ENCODE measurements around the gene USP5. TPM values are rescaled to one million over a fixed set of nuclear protein-coding genes. Genes with fewer than 3 reads are reported as not detected.

The USP5 gene
- total RNA-seq, 1 donor from 2014 or later, result 146 TPM

- TF ChIP-seq EZH2 (IDR thresholded peaks at IDR 0.05; ENCODE audit: insufficient read depth, low read length) (no peak), CTCF (IDR thresholded peaks at IDR 0.05; ENCODE audit: insufficient read depth, low read depth, low read length) (no peak)
- Histone ChIP-seq H3K4me2 (ENCODE audit: low read length) (peak overlapping the region; percentile 85), H3K4me1 (ENCODE audit: insufficient read depth, low read length) (peaks cover 14% of the 10 kb centered on the region), H2AFZ (ENCODE audit: low read depth, low read length) (no peak overlapping the region), H3K79me2 (ENCODE audit: insufficient read depth, low read length) (peaks cover 29% of the 10 kb centered on the region), H4K20me1 (ENCODE audit: insufficient read depth, low read length) (peaks cover 14% of the 10 kb centered on the region), H3K27me3 (ENCODE audit: insufficient read depth, low read length) (no peaks in the 10 kb centered on the region), H3K36me3 (ENCODE audit: insufficient read depth, low read length) (peaks cover 17% of the 10 kb centered on the region), H3K4me3 (ENCODE audit: insufficient read depth, low read depth, low read length) (no peak overlapping the region), H3K27ac (ENCODE audit: low read depth, low read length) (no peak overlapping the region), H3K9ac (ENCODE audit: low read length) (peak overlapping the region; percentile 96), H3K9me3 (ENCODE audit: insufficient read depth, low read depth, low read length) (no peaks in the 10 kb centered on the region)
- peaks cover 5% of the 10 kb centered on the region for H3K36me3 Mint-ChIP-seq (ENCODE audit: low read depth, unreplicated experiment)
- DNase-seq (ENCODE audit: low read depth) (no peak), FAIRE-seq (no peak)
- peak overlapping the region; percentile 69 for H3K27ac Mint-ChIP-seq (ENCODE audit: unreplicated experiment)
- H3K4me1 Mint-ChIP-seq (ENCODE audit: low read depth, unreplicated experiment), result peaks cover 7% of the 10 kb centered on the region
- H3K4me3 Mint-ChIP-seq (ENCODE audit: unreplicated experiment), result peak overlapping the region; percentile 98
- H3K27me3 Mint-ChIP-seq (ENCODE audit: low read depth, unreplicated experiment), result no peaks in the 10 kb centered on the region
- H3K9me3 Mint-ChIP-seq (ENCODE audit: unreplicated experiment), result no peaks in the 10 kb centered on the region
Observed at GRCh38 chr12:6830286-6830890, 21.6 kb upstream of the USP5 start.

- no peak for DNase-seq (ENCODE audit: low read depth)
- peaks cover 5% of the 10 kb centered on the region for H3K36me3 Mint-ChIP-seq (ENCODE audit: low read depth, unreplicated experiment)
- no peak for TF ChIP-seq CTCF (IDR thresholded peaks at IDR 0.05; ENCODE audit: insufficient read depth, low read depth, low read length)
- TF ChIP-seq EZH2 (IDR thresholded peaks at IDR 0.05; ENCODE audit: insufficient read depth, low read length), result no peak
- Histone ChIP-seq H3K36me3 (ENCODE audit: insufficient read depth, low read length) (peaks cover 18% of the 10 kb centered on the region), H3K4me2 (ENCODE audit: low read length) (no peak overlapping the region), H3K4me1 (ENCODE audit: insufficient read depth, low read length) (peaks cover 14% of the 10 kb centered on the region), H3K79me2 (ENCODE audit: insufficient read depth, low read length) (peaks cover 29% of the 10 kb centered on the region), H3K4me3 (ENCODE audit: insufficient read depth, low read depth, low read length) (no peak overlapping the region), H3K27me3 (ENCODE audit: insufficient read depth, low read length) (no peaks in the 10 kb centered on the region), H4K20me1 (ENCODE audit: insufficient read depth, low read length) (peaks cover 19% of the 10 kb centered on the region), H3K9ac (ENCODE audit: low read length) (no peak overlapping the region), H3K27ac (ENCODE audit: low read depth, low read length) (no peak overlapping the region), H2AFZ (ENCODE audit: low read depth, low read length) (no peak overlapping the region), H3K9me3 (ENCODE audit: insufficient read depth, low read depth, low read length) (no peaks in the 10 kb centered on the region)
- no peak for FAIRE-seq
- no peak overlapping the region for H3K27ac Mint-ChIP-seq (ENCODE audit: unreplicated experiment)
- no peaks in the 10 kb centered on the region for H3K9me3 Mint-ChIP-seq (ENCODE audit: unreplicated experiment)
- H3K27me3 Mint-ChIP-seq (ENCODE audit: low read depth, unreplicated experiment), result no peaks in the 10 kb centered on the region
- H3K4me1 Mint-ChIP-seq (ENCODE audit: low read depth, unreplicated experiment), result peaks cover 5% of the 10 kb centered on the region
- H3K4me3 Mint-ChIP-seq (ENCODE audit: unreplicated experiment), result peak overlapping the region; percentile 72
Observed at GRCh38 chr12:6830999-6831398, 21.0 kb upstream of the USP5 start.

- no peak for FAIRE-seq
- TF ChIP-seq EZH2 (IDR thresholded peaks at IDR 0.05; ENCODE audit: insufficient read depth, low read length) (no peak), CTCF (IDR thresholded peaks at IDR 0.05; ENCODE audit: insufficient read depth, low read depth, low read length) (no peak)
- H3K27me3 ChIP-seq (ENCODE audit: insufficient read depth, low read length), result no peaks in the 10 kb centered on the region
- Mint-ChIP-seq H3K9me3 (ENCODE audit: unreplicated experiment) (no peaks in the 10 kb centered on the region), H3K4me3 (ENCODE audit: unreplicated experiment) (peak overlapping the region; percentile 50), H3K36me3 (ENCODE audit: low read depth, unreplicated experiment) (peaks cover 5% of the 10 kb centered on the region), H3K27me3 (ENCODE audit: low read depth, unreplicated experiment) (no peaks in the 10 kb centered on the region), H3K4me1 (ENCODE audit: low read depth, unreplicated experiment) (peaks cover 5% of the 10 kb centered on the region), H3K27ac (ENCODE audit: unreplicated experiment) (no peak overlapping the region)
- DNase-seq (ENCODE audit: low read depth), result no peak
- H3K27ac ChIP-seq (ENCODE audit: low read depth, low read length), result no peak overlapping the region
- peaks cover 14% of the 10 kb centered on the region for H3K4me1 ChIP-seq (ENCODE audit: insufficient read depth, low read length)
- H4K20me1 ChIP-seq (ENCODE audit: insufficient read depth, low read length), result peaks cover 23% of the 10 kb centered on the region
- H3K4me3 ChIP-seq (ENCODE audit: insufficient read depth, low read depth, low read length), result no peak overlapping the region
- no peak overlapping the region for H3K4me2 ChIP-seq (ENCODE audit: low read length)
- no peak overlapping the region for H2AFZ ChIP-seq (ENCODE audit: low read depth, low read length)
- no peak overlapping the region for H3K9ac ChIP-seq (ENCODE audit: low read length)
- H3K9me3 ChIP-seq (ENCODE audit: insufficient read depth, low read depth, low read length), result no peaks in the 10 kb centered on the region
- H3K79me2 ChIP-seq (ENCODE audit: insufficient read depth, low read length), result peaks cover 29% of the 10 kb centered on the region
- H3K36me3 ChIP-seq (ENCODE audit: insufficient read depth, low read length), result peaks cover 23% of the 10 kb centered on the region
Observed at GRCh38 chr12:6831450-6831995, 20.4 kb upstream of the USP5 start.

Data from astrocyte (in vitro differentiated cells and primary cell).